GM19240 (cell line): ENCODE measurements around the gene SPRR2A.
"Not testable (repeated sequence)": the region's sequence is repeated elsewhere in the genome, so short reads cannot be mapped to it uniquely, and the experiment has no call there.

Experiments used
- DNase-seq: peaks from one replicate; pipeline ENCODE4 v3.0.0; 2011; ENCODE audit warnings: low spot score; ENCODE audit not compliant: insufficient read length

The SPRR2A gene

GRCh38 chr1:153025797-153026196 is 31.5 kb downstream of the SPRR2A start:
- no peak for DNase-seq

- DNase-seq: no peak
Observed at GRCh38 chr1:153024413-153024812, 32.9 kb downstream of the SPRR2A start.

GRCh38 chr1:153023109-153023508 is 34.2 kb downstream of the SPRR2A start:
- no peak for DNase-seq

- not testable (repeated sequence) for DNase-seq
Observed at GRCh38 chr1:153022340-153022739, 35.0 kb downstream of the SPRR2A start.

- not testable (repeated sequence) for DNase-seq
Observed at GRCh38 chr1:153021829-153022228, 35.5 kb downstream of the SPRR2A start.

GRCh38 chr1:153011235-153011758 is 46.0 kb downstream of the SPRR2A start:
- DNase-seq: not testable (repeated sequence)
